Measurements from ENCODE around the gene BLID.

Gene BLID

GRCh38 chr11:122105044-122105758, 10.8 kb downstream of the BLID start:
- DNase-seq (ENCODE audit: low read depth): no peak

DNA sequence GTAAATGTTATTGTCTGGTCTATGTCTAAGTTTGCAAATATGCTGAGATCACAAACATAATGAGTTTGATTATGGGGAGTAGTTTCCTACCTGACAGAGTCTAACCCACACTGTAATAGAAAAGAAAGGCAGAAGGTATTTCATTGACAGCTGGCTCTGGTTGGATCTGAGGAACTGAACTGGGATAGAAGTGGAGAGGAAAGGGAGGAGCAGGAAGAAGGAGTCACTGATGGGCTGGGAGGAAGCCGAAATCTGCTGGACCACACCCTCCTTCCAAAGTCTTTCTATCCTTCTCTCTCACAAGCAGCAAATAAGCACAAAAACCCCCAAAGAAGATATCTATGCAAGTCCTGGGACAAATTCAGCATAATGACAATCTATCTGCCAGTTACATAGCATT, 11.7 kb downstream of the BLID start:
- DNase-seq (ENCODE audit: low read depth): no peak

GRCh38 chr11:122103726-122104125, 12.3 kb downstream of the BLID start:
- no peak for DNase-seq (ENCODE audit: low read depth)

DNA sequence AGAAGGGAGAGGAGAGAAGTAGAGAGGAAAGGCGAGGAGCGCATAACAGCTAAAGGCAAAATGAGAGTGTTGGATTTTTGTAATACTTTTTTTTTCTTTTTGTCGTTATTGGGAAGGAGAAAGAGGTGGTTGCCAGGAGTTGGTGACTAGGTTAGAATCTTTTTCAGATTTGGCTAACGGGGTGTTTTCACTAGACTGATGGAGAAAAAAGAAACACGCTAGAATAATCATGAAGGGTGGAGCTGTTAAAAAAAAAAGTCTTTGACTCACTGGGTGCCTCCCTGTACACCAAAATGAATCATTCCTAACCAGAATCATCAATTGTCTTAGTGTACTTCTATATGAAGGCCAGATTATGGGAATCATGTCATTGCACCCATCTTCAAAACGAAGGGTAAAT, 12.7 kb downstream of the BLID start:
- no peak for DNase-seq (ENCODE audit: low read depth)

DNA sequence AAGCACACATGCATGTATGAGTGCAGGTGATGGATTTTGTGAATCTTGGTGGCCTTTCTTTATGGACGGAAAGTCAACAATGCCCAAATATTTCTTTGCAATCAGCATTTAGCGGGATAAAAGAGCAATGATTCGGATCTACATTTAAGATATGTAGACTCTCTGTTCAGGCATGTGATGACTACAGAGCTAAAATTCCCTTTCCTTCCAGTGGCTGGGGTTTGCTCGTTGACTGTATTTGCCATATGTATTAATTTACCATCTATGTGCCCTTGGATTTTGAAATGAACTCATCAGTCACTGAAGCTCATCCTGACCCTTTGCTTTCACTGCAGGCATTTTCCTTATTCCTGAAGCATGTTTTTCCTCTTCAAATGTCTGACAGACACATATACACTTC, 13.6 kb downstream of the BLID start:
- peak; percentile 34 for DNase-seq (ENCODE audit: low read depth)

DNA sequence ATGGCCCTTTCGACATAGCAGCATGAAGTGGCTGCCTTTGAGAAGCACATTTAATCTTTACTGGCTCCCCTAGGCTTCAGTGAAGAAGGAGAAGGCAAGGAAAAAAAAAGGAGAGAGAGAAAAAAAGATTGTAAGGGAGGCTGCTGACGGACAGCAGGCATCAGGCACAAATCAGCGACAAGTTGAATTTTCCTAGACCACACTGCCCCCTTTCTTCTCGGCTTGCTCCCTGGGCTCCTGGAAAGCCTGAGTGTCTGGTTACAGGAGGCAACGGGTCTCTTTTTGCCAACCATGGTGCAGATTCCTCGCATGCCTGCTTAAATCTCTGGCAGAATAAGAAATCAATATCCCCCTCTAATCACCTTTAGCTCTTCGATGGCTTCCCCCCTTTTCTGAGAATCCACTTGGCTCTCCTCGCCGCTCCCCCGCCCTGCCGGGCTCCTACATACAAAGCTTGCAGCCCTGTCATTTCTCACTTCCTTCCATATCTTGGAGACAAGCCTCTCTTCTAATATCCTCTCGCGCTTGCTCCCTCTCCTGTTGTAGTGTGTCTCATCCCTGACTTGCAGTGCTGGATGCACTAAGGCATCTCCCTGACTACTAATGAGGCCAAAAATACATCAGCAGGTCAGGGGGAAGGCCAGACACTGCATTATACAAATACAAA, 14.3 kb downstream of the BLID start:
- peak; percentile 90 for DNase-seq (ENCODE audit: low read depth)

DNA sequence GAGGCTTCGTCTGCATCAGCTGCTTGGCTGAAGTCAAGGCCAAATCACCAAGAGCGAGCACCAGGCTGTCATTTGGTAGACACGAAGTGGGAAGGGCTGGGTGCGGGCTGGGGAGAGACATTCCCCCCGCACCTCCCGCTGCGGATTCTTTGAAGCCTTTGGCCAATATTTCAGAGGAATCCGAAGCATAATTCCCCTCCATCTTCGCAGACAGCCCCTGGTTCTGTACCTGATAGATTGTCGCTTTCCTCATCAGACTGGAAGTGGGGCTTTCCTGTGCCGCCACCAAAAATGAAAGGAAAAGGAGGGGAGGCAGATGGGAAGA, 15.3 kb downstream of the BLID start:
- DNase-seq (ENCODE audit: low read depth): peak; percentile 79

GRCh38 chr11:122100037-122100755, 15.8 kb downstream of the BLID start:
- peak; percentile 83 for DNase-seq (ENCODE audit: low read depth)

GRCh38 chr11:122099374-122100036, 16.5 kb downstream of the BLID start:
- peak; percentile 48 for DNase-seq (ENCODE audit: low read depth)

GRCh38 chr11:122098261-122098980, 17.6 kb downstream of the BLID start:
- DNase-seq (ENCODE audit: low read depth): no peak

DNA sequence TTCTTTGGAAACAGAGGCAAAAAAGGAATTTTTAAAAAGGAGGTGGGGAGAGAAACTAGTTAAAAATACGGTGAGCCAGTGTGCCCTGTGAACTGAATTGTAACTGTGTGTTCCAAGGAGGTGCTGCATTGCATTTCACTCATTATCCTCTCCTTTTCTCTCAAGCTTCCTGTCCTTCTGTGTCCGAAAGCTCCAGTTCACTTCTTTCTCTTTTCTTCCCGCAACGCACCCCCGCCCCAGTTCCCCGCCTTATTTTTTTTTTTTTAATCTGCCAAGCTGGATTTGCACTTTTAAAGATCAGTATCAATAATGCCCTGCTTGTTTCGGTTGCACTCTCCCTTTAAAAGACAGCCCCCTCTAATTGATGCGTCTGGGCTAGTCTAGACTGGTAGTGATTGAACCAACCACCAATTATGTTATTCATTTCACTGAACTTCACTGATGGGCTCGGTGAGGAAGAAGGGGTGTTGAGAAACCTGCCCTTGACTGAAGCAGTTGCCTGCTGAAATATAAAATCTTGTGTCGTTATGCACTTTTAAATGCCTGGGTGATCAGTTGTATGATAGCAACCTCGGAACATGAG, 18.5 kb downstream of the BLID start:
- DNase-seq (ENCODE audit: low read depth): peak; percentile 55

DNA sequence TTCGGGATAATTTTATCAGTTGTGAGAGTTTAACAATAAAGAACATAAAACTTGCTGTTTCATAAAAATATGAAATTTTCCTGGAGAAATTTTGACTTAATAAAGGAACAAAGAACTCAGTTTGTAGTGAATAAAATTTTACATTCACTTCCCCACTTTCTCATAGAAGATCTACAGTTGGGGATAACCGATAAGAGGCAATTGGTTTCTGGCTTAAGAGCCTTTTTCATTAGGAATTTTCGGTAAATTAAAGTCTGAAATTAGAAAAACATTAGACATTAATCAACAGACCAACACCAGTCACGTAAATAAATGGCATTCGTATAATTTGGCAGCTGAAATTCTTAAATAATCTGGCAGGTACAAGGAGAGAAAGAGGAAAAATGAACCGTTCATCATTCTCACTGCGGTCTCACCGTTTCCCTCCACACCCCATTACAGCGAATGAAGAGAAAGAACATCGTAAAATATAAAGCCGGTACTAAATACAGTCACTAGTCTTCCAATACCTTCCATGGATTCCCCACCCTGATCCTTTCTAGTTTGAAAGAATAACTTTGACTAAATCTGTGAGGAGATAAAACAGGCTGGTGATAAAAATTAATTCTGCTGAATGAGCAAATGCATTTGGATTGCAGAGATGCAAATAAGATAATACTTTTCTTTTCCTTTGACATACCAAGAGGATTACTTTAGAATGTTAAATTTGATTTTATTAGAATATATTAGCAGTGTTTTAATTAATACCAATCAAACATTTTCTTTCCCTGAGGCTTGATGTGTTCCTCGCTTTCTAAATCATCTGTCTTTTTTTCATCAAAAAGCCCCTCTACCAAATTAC, 19.5 kb downstream of the BLID start:
- no peak for DNase-seq (ENCODE audit: low read depth)

DNA sequence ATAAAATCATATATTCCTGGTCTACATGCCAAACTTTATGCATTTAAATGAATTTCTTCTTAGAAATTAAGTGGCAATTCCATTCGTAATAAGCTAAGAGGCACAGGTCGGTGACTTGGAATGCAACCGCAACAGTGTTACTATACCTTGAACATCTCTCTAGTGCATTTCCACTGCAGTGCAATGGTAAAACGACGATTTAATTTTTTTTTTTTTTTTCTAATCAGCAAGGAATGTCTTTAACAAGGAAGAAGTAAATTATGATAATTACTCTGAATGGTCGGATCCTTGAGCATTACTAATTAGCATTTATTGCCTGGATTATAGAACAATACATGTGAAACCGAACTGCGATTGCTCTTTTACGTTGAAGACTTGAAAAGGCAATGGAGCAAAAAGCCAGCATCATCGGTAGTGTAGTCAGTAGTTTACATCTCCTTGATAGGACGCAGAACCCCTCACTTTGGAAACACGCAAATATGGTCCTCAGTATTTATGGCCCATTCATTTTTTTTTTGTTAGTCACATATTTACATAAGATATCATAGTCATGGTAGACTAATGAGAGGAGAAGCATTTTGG, 20.2 kb downstream of the BLID start:
- DNase-seq (ENCODE audit: low read depth): peak; percentile 36

- no peak for DNase-seq (ENCODE audit: low read depth)
Observed at GRCh38 chr11:122094836-122095235, 21.2 kb downstream of the BLID start.

DNA sequence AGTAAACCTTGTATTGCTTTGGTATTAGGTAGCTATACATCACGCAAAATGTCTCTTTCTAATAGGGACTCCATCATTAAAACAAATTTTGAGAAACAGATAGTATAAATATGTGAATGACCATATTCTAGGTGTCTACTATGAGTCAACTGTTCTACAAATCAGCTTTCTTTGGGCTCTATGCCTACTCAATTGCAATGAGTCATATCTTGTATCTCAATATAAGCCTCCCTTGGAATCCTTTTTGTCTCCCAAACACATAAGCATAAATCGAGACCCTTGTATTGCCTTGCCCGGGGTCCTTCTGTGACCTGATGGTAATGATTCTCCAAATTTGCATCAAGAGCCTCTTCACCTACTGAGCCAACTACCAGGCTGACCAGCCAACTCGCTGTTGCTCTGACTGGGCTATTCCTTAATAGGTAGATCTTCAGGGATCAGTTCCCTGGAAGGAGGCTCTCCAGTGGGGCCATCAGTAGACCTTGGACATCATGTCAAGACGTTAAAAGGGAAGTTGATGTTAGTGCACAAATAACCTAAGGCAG, 22.2 kb downstream of the BLID start:
- peak; percentile 57 for DNase-seq (ENCODE audit: low read depth)

- DNase-seq (ENCODE audit: low read depth): no peak
Observed at GRCh38 chr11:122091835-122092234, 24.2 kb downstream of the BLID start.

GRCh38 chr11:122089111-122089510, 26.9 kb downstream of the BLID start:
- peak; percentile 46 for DNase-seq (ENCODE audit: low read depth)

GRCh38 chr11:122085712-122086111, 30.3 kb downstream of the BLID start:
- DNase-seq (ENCODE audit: low read depth): no peak

DNA sequence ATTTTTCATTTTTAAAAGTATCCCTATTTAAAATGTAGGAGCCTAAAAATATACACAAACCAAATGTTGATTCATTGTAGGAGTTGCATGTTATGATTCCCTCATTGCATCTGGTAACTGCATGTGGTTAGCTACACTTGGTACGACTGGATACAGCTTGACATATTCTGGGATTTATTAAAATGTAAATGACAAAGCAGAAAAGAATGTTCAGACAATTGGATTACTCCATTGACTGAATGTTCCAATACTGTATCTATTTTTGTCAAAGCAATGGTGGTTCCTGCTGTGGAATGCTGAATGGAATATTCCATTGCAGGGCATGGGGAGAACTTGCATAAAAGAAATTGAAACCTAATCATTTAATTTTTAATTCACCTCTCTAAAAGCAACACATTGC, 30.8 kb downstream of the BLID start:
- DNase-seq (ENCODE audit: low read depth): peak; percentile 97

DNA sequence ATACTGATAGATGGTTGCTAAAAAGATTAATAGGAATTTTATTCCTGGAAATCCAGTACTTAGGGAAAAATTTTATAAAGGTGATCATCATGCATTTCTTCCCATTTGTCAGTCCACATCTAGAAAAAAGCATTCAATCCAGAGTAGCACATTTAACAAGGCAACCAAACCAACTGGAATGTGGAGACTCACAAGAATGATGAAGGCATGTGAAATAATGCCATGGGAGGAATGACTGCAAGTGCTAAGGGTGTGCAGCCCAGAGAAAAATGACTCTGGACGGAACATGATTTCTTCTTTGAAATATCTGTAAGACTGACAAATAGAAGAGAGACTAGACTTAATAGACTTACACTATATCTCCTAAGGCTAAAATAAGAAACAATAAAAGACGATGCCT, 33.8 kb downstream of the BLID start:
- no peak for DNase-seq (ENCODE audit: low read depth)
